ENCODE data around the gene SH2D1B. TPM values are rescaled to one million over a fixed set of nuclear protein-coding genes. Genes with fewer than 3 reads are reported as not detected.

SH2D1B gene
- total and polyA plus RNA-seq, 2 donors (not counting 1 experiment from before 2014, with no cell fraction given), result 0.15 TPM

DNA sequence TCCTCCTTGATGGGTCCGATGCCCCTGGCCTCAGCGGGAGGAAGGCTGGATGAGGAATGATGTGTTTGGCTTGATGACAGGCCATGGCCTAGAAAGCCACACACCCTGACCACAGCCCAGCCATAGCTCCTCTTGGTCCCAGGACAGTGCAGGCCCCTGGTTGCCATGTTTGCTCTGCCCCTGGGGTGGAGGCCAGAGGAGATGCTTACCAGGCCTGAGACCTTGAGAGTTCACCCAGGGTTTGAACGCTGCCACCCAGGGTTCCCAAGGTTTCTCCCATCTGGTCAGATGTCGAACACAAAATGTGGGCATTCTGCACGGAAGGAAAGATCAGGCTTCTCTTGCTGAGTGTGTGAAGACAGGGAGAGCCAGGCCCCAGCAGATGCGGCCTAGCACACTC lies 27.8 kb downstream of the SH2D1B start:
- no peak overlapping the region for H3K27ac ChIP-seq (ENCODE audit: low read length in 2 of 2)
- no peaks in the 10 kb centered on the region for H3K9me3 Mint-ChIP-seq (ENCODE audit: insufficient read depth)
- no peak overlapping the region for H2AFZ ChIP-seq (ENCODE audit: insufficient read depth, low read depth, low read length, poor library complexity, severe bottlenecking)
- H3K4me2 ChIP-seq (replicated peaks; ENCODE audit: low read depth, low read length, poor library complexity, severe bottlenecking), result no peak overlapping the region
- H3K4me1 ChIP-seq (ENCODE audit: control insufficient read depth in 2 of 2, insufficient read depth in 2 of 2, low read length in 2 of 2), result peaks cover 0 to under 1% of the 10 kb centered on the region in 2 donors
- WGBS (ENCODE audit: insufficient coverage), result 97% methylated on average over 4 of the region's 6 CpGs
- H3K9ac ChIP-seq (ENCODE audit: low read length), result no peak overlapping the region
- ATAC-seq (ENCODE audit: low read depth) (no peak), DNase-seq (no peak)
- intact Hi-C loops (cut with micrococcal nuclease), result no loop called here
- peaks cover 3% of the 10 kb centered on the region for H3K4me1 Mint-ChIP-seq
- no peaks in the 10 kb centered on the region for H3K9me3 ChIP-seq (ENCODE audit: control extremely low read depth in 1 of 3, control insufficient read depth in 2 of 3, insufficient read depth in 1 of 3, low read length in 2 of 3)
- peaks cover 9% of the 10 kb centered on the region for H3K27me3 Mint-ChIP-seq
- TF ChIP-seq EZH2 (IDR thresholded peaks at IDR 0.05; ENCODE audit: borderline replicate concordance, insufficient read depth, low read depth, low read length, poor library complexity, severe bottlenecking), result no peak
- TF ChIP-seq, protein P1, sequence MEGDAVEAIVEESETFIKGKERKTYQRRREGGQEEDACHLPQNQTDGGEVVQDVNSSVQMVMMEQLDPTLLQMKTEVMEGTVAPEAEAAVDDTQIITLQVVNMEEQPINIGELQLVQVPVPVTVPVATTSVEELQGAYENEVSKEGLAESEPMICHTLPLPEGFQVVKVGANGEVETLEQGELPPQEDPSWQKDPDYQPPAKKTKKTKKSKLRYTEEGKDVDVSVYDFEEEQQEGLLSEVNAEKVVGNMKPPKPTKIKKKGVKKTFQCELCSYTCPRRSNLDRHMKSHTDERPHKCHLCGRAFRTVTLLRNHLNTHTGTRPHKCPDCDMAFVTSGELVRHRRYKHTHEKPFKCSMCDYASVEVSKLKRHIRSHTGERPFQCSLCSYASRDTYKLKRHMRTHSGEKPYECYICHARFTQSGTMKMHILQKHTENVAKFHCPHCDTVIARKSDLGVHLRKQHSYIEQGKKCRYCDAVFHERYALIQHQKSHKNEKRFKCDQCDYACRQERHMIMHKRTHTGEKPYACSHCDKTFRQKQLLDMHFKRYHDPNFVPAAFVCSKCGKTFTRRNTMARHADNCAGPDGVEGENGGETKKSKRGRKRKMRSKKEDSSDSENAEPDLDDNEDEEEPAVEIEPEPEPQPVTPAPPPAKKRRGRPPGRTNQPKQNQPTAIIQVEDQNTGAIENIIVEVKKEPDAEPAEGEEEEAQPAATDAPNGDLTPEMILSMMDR (IDR thresholded peaks at IDR 0.05), result no peak
- H3K4me3 ChIP-seq (ENCODE audit: control extremely low read depth in 1 of 5, extremely low read depth in 1 of 5, insufficient read depth in 1 of 5, low read depth in 2 of 5, low read length in 4 of 5), result no peak overlapping the region
- no peak overlapping the region for H3K27ac Mint-ChIP-seq
- H4K20me1 ChIP-seq (ENCODE audit: control insufficient read depth, insufficient read depth, low read length, poor library complexity, severe bottlenecking), result no peaks in the 10 kb centered on the region
- POLR2A ChIA-PET, result no interaction called here
- H3K4me3 Mint-ChIP-seq, result no peak overlapping the region
- no peaks in the 10 kb centered on the region for H3K27me3 ChIP-seq (replicated peaks in 1 of 4; ENCODE audit: control extremely low read depth in 1 of 4, control insufficient read depth in 3 of 4, insufficient read depth in 4 of 4, low read length in 3 of 4)
- CTCF ChIA-PET, result no interaction called here
- H3K36me3 ChIP-seq (replicated peaks in 1 of 2; ENCODE audit: control extremely low read depth in 1 of 2, control insufficient read depth in 1 of 2, extremely low read depth in 1 of 2, insufficient read depth in 2 of 2, low read length in 1 of 2), result no peaks in the 10 kb centered on the region
- no peaks in the 10 kb centered on the region for H3K79me2 ChIP-seq (ENCODE audit: control insufficient read depth, insufficient read depth, low read length)

DNA sequence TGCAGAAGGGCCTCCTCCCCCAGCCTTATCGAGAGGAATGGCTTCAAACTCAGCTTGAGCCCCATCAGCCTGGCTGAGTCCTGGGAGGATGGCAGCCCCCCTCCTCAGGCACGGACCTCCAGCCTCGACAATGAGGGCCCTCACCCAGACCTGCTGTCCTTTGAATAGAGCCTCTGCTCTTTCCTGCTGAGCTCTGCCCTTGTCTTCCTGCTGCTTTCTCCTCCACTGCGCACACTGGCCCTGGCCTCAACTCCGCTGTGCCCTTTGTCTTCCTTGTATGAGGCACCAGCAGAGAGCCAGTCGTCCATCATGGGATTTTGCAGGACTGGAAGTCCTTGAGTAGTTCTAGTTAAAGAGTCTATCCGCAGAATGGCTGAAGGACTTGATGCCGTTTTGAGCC lies 28.4 kb downstream of the SH2D1B start:
- no peak for ATAC-seq (ENCODE audit: low read depth)

More for the DNA sequence above, 28.4 kb downstream of the SH2D1B start:
- no peak overlapping the region for H3K27ac Mint-ChIP-seq
- Histone ChIP-seq H3K4me3 (ENCODE audit: control extremely low read depth in 1 of 5, extremely low read depth in 1 of 5, insufficient read depth in 1 of 5, low read depth in 2 of 5, low read length in 4 of 5) (no peak overlapping the region), H3K79me2 (ENCODE audit: control insufficient read depth, insufficient read depth, low read length) (no peaks in the 10 kb centered on the region), H3K4me2 (replicated peaks; ENCODE audit: low read depth, low read length, poor library complexity, severe bottlenecking) (no peak overlapping the region), H4K20me1 (ENCODE audit: control insufficient read depth, insufficient read depth, low read length, poor library complexity, severe bottlenecking) (no peaks in the 10 kb centered on the region), H3K9ac (ENCODE audit: low read length) (no peak overlapping the region), H3K36me3 (replicated peaks in 1 of 2; ENCODE audit: control extremely low read depth in 1 of 2, control insufficient read depth in 1 of 2, extremely low read depth in 1 of 2, insufficient read depth in 2 of 2, low read length in 1 of 2) (no peaks in the 10 kb centered on the region), H3K27me3 (replicated peaks in 1 of 4; ENCODE audit: control extremely low read depth in 1 of 4, control insufficient read depth in 3 of 4, insufficient read depth in 4 of 4, low read length in 3 of 4) (no peaks in the 10 kb centered on the region), H3K27ac (ENCODE audit: low read length in 2 of 2) (no peak overlapping the region), H3K4me1 (ENCODE audit: control insufficient read depth in 2 of 2, insufficient read depth in 2 of 2, low read length in 2 of 2) (no peaks in the 10 kb centered on the region), H3K9me3 (ENCODE audit: control extremely low read depth in 1 of 3, control insufficient read depth in 2 of 3, insufficient read depth in 1 of 3, low read length in 2 of 3) (no peaks in the 10 kb centered on the region), H2AFZ (ENCODE audit: insufficient read depth, low read depth, low read length, poor library complexity, severe bottlenecking) (no peak overlapping the region)
- POLR2A ChIA-PET, result no interaction called here
- no peaks in the 10 kb centered on the region for H3K9me3 Mint-ChIP-seq (ENCODE audit: insufficient read depth)
- CTCF ChIA-PET, result no interaction called here
- no peak for TF ChIP-seq EZH2 (IDR thresholded peaks at IDR 0.05; ENCODE audit: borderline replicate concordance, insufficient read depth, low read depth, low read length, poor library complexity, severe bottlenecking)
- TF ChIP-seq, protein P1 (IDR thresholded peaks at IDR 0.05), result no peak
- 94% methylated on average over 8 of the region's 8 CpGs for WGBS (ENCODE audit: insufficient coverage)
- H3K4me3 Mint-ChIP-seq, result no peak overlapping the region
- intact Hi-C loops (cut with micrococcal nuclease), result no loop called here
- DNase-seq, result no peak
- peaks cover 4% of the 10 kb centered on the region for H3K27me3 Mint-ChIP-seq
- H3K4me1 Mint-ChIP-seq, result no peaks in the 10 kb centered on the region

All from B cell (primary cell).